Stromal cell of bone marrow (primary cell): ENCODE measurements around the gene SRXN1.

Experiments
- DNase-seq: peaks from one replicate; pipeline ENCODE4 v3.0.0-alpha.2; 2012; ENCODE audit warnings: low read depth

SRXN1 gene

DNA sequence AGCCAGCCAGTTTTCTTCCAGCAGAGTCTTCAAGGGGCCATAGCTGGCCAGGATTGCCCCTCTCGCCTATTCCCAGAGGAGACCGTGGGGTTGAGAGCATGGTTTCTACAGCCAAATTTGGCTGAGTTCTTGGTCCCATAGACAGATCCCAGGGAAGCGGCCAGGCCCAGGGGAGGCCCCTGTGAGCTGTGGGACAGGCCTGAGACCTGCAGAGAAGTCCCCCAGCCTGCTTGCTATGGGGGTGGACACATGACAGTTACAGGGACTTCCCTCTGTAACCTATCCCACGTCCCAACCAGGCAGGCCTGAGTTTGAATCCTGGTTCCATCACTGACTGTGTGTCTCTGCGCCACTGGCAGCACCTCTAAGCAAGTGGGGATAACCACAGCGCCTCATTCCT, 45.5 kb downstream of the SRXN1 start:
- no peak for DNase-seq

DNA sequence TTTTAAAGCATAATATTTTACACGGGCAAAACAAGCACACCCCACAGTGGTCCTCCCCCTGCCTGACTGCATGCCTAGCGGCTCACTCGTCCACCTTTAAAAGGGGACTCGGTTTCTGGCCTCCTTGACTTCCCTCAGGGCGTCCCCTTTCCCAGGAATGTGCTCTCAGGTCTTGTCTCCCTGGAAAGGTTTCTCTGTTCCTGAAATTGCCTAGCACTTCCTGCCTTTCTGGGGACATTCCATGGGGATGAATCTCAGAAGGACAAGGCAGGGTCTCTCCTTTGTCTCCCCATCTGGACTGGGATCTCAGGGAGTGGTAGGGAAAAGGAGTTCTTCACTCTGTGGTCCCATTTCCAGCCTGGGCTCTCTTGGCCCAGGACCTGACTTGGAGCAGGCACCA, 47.8 kb downstream of the SRXN1 start:
- no peak for DNase-seq

DNA sequence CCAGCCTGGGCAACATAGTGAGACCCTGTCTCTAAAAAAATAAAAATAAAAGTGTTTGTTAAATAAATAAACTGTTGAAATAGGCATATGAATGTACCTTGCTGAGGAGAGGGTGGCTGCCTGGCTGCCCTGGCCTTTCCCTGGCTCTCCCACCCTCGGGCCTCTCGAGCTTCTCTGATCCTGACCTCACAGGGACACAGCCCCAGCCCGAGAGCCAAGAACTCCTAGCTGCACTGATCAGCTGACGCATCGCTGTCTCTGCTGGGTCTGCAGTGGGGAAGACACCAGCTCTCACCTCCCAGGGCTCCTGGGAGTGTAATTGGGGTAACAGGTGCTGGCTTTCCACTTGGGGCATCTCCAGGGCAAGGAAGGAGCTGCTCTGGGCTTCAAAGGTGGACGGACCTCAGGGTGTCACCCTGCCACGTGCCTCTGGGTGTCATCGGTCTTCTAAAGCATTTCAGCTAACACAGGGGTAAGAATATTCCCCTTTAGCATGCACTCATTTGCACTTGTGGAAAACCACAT, 49.8 kb downstream of the SRXN1 start:
- DNase-seq = no peak

DNA sequence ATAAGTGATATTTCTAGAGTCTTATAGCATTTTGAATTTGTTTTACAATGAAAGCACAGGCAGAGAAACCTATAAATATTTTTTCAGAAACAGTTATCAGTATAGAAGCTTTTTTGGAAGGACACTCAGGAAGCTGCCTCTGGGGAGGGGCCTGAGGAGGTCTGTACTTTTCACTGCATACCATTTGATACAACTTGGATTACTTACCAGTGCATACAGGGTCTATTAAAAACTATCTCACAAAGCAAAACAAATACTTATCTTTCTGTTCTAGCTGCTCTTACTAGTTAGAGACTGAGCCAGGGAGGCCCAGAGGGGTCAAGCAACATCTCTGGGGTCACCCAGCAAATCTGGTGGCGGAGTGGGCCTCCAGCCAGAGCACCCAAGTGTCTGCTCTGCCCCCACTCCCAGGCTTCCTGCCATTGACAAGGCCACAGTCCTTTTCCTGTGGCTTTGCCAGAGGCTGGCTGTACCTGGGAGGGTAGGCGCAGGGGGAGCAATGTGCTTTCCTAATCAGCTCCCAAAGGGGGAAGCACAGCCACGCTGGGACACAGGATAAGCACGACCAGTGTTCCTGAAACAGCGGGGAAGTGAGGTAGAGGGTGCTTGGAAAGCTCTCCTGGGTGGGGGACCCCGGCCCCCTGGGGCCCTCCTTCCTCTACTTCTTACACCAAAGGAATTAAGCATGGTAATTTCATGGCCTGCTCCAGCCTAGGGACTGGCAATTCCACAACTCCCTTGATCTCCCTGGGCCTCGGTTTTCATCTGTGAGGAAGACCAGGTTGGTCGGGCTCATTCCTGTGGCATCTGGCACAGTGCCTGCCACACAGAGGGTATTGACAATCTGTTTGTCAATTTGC, 50.7 kb downstream of the SRXN1 start:
- DNase-seq = no peak

DNA sequence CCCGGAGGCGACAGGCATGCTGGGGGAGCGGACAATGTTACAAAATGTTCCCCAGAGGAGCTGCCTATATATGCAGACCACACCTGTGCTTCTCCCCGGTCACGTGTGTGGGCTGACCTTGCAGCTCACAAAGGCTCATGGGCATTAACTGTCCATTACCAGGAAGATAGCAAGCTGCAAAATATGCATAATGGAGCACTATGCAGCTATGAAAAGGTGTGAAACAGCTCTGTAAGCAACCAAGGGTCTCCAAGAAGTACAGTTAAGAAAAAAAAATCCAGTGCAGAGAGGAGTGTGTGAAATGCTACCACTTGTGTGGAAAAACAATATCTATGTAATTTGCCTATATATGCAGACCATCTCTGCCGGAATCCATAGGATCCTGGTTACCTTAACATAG, 52.3 kb downstream of the SRXN1 start:
- no peak for DNase-seq

DNA sequence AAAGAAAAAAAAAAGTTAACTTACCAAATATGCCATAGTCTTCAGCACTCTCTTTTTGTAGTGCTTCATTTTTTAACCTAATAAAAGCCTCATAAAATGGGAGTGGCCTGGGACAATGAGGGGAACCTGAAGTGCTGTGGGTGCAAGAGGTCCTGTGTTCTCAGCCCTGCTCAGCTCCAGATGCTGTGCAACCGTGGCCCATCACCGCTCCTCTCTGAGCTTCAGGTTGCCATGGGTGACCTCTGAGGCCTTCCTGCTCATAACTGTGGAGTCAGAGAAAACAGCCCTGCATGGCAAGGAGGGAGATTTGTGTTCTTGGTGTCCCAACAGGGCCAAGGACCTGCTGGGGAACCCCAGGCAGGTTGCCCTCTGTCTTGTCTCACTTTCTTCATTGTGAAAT, 52.9 kb downstream of the SRXN1 start:
- no peak for DNase-seq

DNA sequence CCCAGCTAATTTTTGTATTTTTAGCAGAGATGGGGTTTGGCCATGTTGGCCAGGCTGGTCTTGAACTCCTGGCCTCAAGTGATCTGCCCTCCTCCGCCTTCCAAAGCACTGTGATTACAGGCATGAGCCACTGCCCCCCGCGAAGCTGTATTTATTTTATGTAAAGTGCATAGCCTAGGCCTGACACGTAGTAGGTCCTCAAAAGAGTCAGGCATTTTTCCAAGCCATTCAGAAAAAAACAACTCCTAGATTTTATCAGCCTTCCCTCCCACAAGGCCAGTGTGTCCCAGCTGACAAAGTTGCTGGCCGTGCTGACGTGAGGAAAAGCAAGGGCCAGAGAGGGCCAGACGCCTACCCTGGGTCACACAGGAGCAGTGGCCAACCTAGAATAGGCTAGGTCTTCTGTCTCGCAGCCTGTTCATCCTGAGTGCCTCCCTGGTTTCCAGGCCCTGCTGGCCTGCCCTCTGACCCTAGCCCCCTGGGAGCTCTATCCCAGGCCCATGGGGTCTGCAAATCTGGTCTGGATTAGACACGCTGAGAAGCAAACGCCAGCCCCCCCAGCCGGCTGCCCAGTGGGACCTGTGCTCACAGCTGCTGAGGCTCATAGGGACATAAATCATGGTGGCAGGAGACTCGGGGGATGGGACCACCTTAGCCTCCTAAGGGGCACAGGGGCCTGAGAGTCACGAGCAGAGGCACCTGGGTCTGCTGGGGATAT, 54.7 kb downstream of the SRXN1 start:
- DNase-seq = no peak

DNA sequence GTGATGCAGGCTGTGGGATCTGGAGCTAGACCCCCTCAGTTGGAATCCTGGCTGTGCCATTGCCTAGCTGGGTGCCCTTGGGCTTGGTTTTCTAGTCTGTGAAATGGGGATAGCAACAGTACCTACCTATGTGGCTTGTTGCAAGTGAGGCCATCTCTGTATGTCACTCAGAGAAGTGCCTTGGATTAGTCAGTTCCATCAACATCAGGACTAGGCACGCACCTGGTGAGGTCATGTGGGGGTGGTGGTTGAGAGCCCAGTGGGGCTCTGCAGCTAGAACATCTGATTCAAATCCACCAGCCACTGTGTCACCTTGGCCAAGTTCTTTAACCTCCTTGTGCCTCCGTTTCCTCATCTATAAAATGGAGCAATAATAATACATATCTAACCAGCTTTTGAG, 55.4 kb downstream of the SRXN1 start:
- no peak for DNase-seq
